HG03196 (cell line): ENCODE measurements around the gene SLC13A3.

Experiments
- ATAC-seq: cut with Tn5 transposase; IDR thresholded peaks from one replicate; pipeline ENCODE4 v1.9.1; 2021; ENCODE audit not compliant: unreplicated experiment

The SLC13A3 gene

GRCh38 chr20:46580613-46581205 is 70.5 kb downstream of the SLC13A3 start:
- ATAC-seq: no peak

- ATAC-seq: no peak
Observed at GRCh38 chr20:46578745-46579144, 72.5 kb downstream of the SLC13A3 start.

- ATAC-seq: no peak
Observed at GRCh38 chr20:46576774-46577395, 74.4 kb downstream of the SLC13A3 start.

GRCh38 chr20:46575937-46576461 is 75.3 kb downstream of the SLC13A3 start:
- no peak for ATAC-seq

- no peak for ATAC-seq
Observed at GRCh38 chr20:46575394-46575793, 75.9 kb downstream of the SLC13A3 start.

GRCh38 chr20:46573788-46574584 is 77.3 kb downstream of the SLC13A3 start:
- no peak for ATAC-seq

GRCh38 chr20:46573234-46573633 is 78.0 kb downstream of the SLC13A3 start:
- no peak for ATAC-seq

GRCh38 chr20:46572790-46573189 is 78.5 kb downstream of the SLC13A3 start:
- no peak for ATAC-seq

GRCh38 chr20:46572153-46572552 is 79.1 kb downstream of the SLC13A3 start:
- ATAC-seq: no peak

- ATAC-seq: no peak
Observed at GRCh38 chr20:46571418-46571817, 79.8 kb downstream of the SLC13A3 start.

GRCh38 chr20:46570956-46571355 is 80.3 kb downstream of the SLC13A3 start:
- no peak for ATAC-seq

GRCh38 chr20:46569961-46570360 is 81.3 kb downstream of the SLC13A3 start:
- no peak for ATAC-seq

- no peak for ATAC-seq
Observed at GRCh38 chr20:46568570-46569129, 82.6 kb downstream of the SLC13A3 start.

GRCh38 chr20:46566125-46566524 is 85.1 kb downstream of the SLC13A3 start:
- ATAC-seq: no peak

GRCh38 chr20:46564241-46564957 is 86.9 kb downstream of the SLC13A3 start:
- ATAC-seq: no peak

- ATAC-seq: no peak
Observed at GRCh38 chr20:46563860-46564221, 87.4 kb downstream of the SLC13A3 start.

- ATAC-seq: no peak
Observed at GRCh38 chr20:46563170-46563859, 87.9 kb downstream of the SLC13A3 start.

GRCh38 chr20:46562373-46563169 is 88.7 kb downstream of the SLC13A3 start:
- ATAC-seq: no peak

GRCh38 chr20:46562009-46562372 is 89.3 kb downstream of the SLC13A3 start:
- no peak for ATAC-seq
